Measurements from ENCODE around the gene FKBP1A.

DNA sequence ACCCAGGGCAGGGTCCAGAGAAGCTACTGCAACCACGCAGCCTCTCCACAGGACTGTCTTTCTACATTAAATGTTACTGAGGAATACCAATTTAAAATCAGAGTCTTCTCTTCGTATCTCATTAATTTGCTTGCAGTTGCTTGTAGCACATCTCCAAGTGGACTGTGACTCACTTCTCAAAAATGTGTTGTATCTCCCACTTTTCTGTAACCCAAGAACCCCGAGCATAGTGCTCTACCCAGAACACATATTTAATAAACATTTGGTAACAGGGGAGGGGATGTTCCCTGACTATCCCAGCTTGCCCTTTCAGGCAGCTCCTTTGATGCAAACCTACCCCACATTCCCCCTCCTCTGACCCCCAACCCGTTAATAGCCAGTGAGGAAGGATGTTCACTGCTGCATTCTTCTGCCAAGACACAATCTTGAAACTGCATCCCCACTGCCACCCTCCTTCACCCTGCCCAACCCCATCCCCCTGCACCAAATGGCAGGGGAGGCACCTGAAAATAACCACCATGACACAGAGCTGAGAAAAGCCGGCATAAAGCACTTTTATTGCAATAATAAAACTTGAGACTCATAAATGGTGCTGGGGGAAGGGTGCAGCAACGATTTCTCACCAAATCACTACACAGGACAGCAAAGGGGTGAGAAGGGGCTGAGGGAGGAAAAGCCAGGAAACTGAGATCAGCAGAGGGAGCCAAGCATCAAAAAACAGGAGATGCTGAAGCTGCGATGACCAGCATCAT lies 24.2 kb downstream of the FKBP1A start:
- TF ChIP-seq EZH2phosphoT487 (IDR thresholded peaks at IDR 0.05; ENCODE audit: low read depth, severe bottlenecking, unreplicated experiment) (no peak), CTCF (IDR thresholded peaks at IDR 0.05; ENCODE audit: poor library complexity) (no peak)

All from hepatocyte (in vitro differentiated cells).